Heart left ventricle (tissue), 16 donors: ENCODE results near the gene ADAT1. TPM values are rescaled to one million over a fixed set of nuclear protein-coding genes. Genes with fewer than 3 reads are reported as not detected.

Experiments
- ATAC-seq, 4 donors: fragments of 200-7000 bp; cut with Tn5 transposase; one replicate each; pipeline ENCODE4 v1.9.1; 2020 to 2022; ENCODE audit warnings: moderate library complexity in 4 of 4, mild to moderate bottlenecking in 3 of 4, moderate number of reproducible peaks in 1 of 4
- DNase-seq, 5 donors: peaks; one replicate each; pipeline ENCODE4 v3.0.0-alpha.2; 2020
- H3K27ac ChIP-seq, 12 donors: fragments of 200-600 bp; sonication (generic) in 4 of 12; one replicate each; pipeline versions ENCODE4 v1.5.0 to v1.8.0; 2016 to 2022; ENCODE audit warnings: mild to moderate bottlenecking in 2 of 12
- H3K27me3 ChIP-seq, 9 donors: fragments of 200-600 bp; sonication (generic) in 2 of 9; one replicate each; pipeline versions ENCODE4 v1.5.1 to v1.8.0; 2016 to 2022; ENCODE audit warnings: mild to moderate bottlenecking in 3 of 9
- H3K36me3 ChIP-seq, 9 donors: fragments of 200-600 bp; sonication (generic) in 2 of 9; one replicate each; pipeline versions ENCODE4 v1.5.0 to v1.8.0; 2018 to 2022; ENCODE audit warnings: mild to moderate bottlenecking in 2 of 9
- H3K4me1 ChIP-seq, 12 donors: fragments of 200-600 bp; sonication (generic) in 4 of 12; one replicate each; pipeline versions ENCODE4 v1.5.0 to v1.8.0; 2016 to 2022; ENCODE audit warnings: mild to moderate bottlenecking in 3 of 12
- H3K4me3 ChIP-seq, 12 donors: fragments of 200-600 bp; sonication (generic) in 4 of 12; one replicate each; pipeline versions ENCODE4 v1.5.0 to v1.8.0; 2017 to 2022; ENCODE audit warnings: mild to moderate bottlenecking in 9 of 12, moderate library complexity in 4 of 12
- H3K9me3 ChIP-seq, 12 donors: fragments of 200-600 bp; sonication (generic) in 4 of 12; one replicate each; pipeline versions ENCODE4 v1.5.0 to v1.8.0; 2016 to 2022; ENCODE audit warnings: mild to moderate bottlenecking in 1 of 12
- CTCF ChIP-seq, 12 donors: fragments of 200-600 bp; sonication (generic) in 4 of 12; IDR thresholded peaks; one replicate each; pipeline versions ENCODE4 v1.5.0 to v1.8.0; 2018 to 2022; ENCODE audit warnings: antibody characterized with exemption in 12 of 12, mild to moderate bottlenecking in 5 of 12
- POLR2A ChIP-seq, 2 donors: fragments of 450-650 bp; IDR thresholded peaks; one replicate each; pipeline ENCODE4 v1.6.1; 2017; ENCODE audit warnings: antibody characterized with exemption in 2 of 2, mild to moderate bottlenecking in 2 of 2, moderate library complexity in 2 of 2
- WGBS, 4 donors: extraction: QIAGEN DNeasy Blood & Tissue Kit in 2 of 4; methylation state at CpG; one replicate each; pipeline versions ENCODE4 v1.1.5 to v1.1.7; 2013 to 2018; 5-methylcytosine and 5-hydroxymethylcytosine counted together
- intact Hi-C, 10 donors: fragments of 100-400 bp; cut with DNase I; formaldehyde crosslinking; loops; one replicate each; pipeline versions ENCODE4 v1.11.1 to v1.14.2; 2022
- polyA plus RNA-seq, 2 donors: library from polyadenylated mRNA; stranded (reverse); fragments of 200-250 nt; gene quantifications; one replicate each; pipeline ENCODE4 v1.2.3, GENCODE V29; 2013
- total RNA-seq, 9 donors: library from RNA; depleted of rRNA in 2 of 9; stranded (reverse); fragments of >200 nt in 2 of 9; fragmentation: NEBNext Ultra II Directional in 3 of 9; extraction: Animal tissue kit (Norgen Biotek cat#: 25700) in 3 of 9; gene quantifications; one replicate each; pipeline versions ENCODE4 v1.1.0 to v1.2.4, GENCODE V29; 2016 to 2023
- donor health status: ischemic (EF 13 %, LVEDD 7.1; RV severe dilation, severe dysfunction).
- donor health status: healthy with polysubstance abuse.
- donor health status: DM: no; HTN: yes; CAD: no.
- donor health status: DM: no; HTN: no; CAD: no.
- donor health status: ischemic (EF 25% LVEDD 6.9; RV normal size, moderate dysfunction).
- donor health status: ischemic (EF 25% LVEDD 5.7; RV mildly dilated, moderate dysfunction).
- donor health status: healthy.
- donor health status: DM: yes; HTN: yes; CAD: no.
- donor health status: ischemic (EF 35%, LVEDD 5.7; RV mildly dilated, moderate dysfunction).
- donor health status: nonischemic (EF 11% LVEDD 7.7; RV severe dilation, severe dysfunction).
- donor health status: DM: yes; HTN: yes; CAD: no.
- donor health status: PGD.
- donor health status: ischemic (EF 29% LVEDD 5.4; RV normal size, mild dysfunction).
- donor health status: nonischemic (EF 23%, LVEDD 6.1; RV moderate dilation, normal function).

The ADAT1 gene
- total and polyA plus RNA-seq, 11 donors = 8.0 to 37.5 (median 21.0) TPM

DNA sequence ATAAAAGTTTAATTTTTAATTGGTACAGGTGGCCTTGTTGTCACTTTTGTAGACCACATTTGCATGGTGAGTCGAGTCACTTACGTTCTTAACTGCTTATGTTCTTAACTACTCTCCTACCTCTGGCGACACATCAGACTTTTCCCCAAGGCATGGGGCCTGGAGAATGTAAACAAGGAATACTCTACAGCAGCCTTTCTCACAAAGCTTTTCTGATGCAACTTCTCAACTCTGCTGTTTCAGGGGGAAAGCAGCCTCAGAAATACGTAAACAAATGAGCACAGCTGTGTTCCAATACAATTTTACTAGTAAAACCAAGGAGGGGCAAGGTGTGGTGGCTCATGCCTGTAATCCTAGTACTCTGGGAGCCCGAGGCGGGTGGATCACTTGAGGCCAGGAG is 17.5 kb upstream of the ADAT1 start:
- no peaks in the 10 kb centered on the region for H3K9me3 ChIP-seq
- no peak for TF ChIP-seq POLR2A (IDR thresholded peaks at IDR 0.05)
- TF ChIP-seq CTCF (IDR thresholded peaks at IDR 0.05) = no peak
- H3K27me3 ChIP-seq = no peaks in the 10 kb centered on the region
- intact Hi-C loops = loop anchor here in 1 of 10 donors (10.0 kb wide), 1 partner anchor 124 kb away; no protein-coding TSS in a partner anchor
- no peak for DNase-seq
- 86 to 92% (median 90%) methylated on average over 6 of the region's 6 CpGs for WGBS, 4 donors
- ATAC-seq = no peak
- H3K27ac ChIP-seq = no peak overlapping the region
- H3K36me3 ChIP-seq = peaks cover 0 to 100% (median 93%) of the 10 kb centered on the region in 9 donors
- peaks cover 3 to 18% (median 10%) of the 10 kb centered on the region in 12 donors for H3K4me1 ChIP-seq
- no peak overlapping the region for H3K4me3 ChIP-seq

GRCh38 chr16:75635036-75635435 is 12.0 kb upstream of the ADAT1 start:
- TF ChIP-seq CTCF (IDR thresholded peaks at IDR 0.05) (no peak), POLR2A (IDR thresholded peaks at IDR 0.05) (no peak)
- H3K27me3 ChIP-seq = no peaks in the 10 kb centered on the region
- peaks cover 2 to 100% (median 100%) of the 10 kb centered on the region in 9 donors for H3K36me3 ChIP-seq
- H3K27ac ChIP-seq = no peak overlapping the region
- no peaks in the 10 kb centered on the region for H3K4me1 ChIP-seq
- WGBS, 4 donors = 70 to 91% (median 89%) methylated on average over 3 of the region's 3 CpGs
- DNase-seq = no peak
- no peaks in the 10 kb centered on the region for H3K9me3 ChIP-seq
- H3K4me3 ChIP-seq = no peak overlapping the region
- ATAC-seq = no peak
- intact Hi-C loops = no loop called here

GRCh38 chr16:75632857-75633256 is 9.8 kb upstream of the ADAT1 start:
- ATAC-seq = no peak
- no peak for DNase-seq
- intact Hi-C loops = no loop called here
- Histone ChIP-seq H3K36me3 (peaks cover 2 to 100% (median 100%) of the 10 kb centered on the region in 9 donors), H3K27ac (no peak overlapping the region), H3K27me3 (no peaks in the 10 kb centered on the region), H3K4me3 (no peak overlapping the region), H3K4me1 (peaks cover 0 to 12% (median 0%) of the 10 kb centered on the region in 12 donors), H3K9me3 (no peaks in the 10 kb centered on the region)
- 91 to 95% (median 92%) methylated on average over 8 of the region's 8 CpGs for WGBS, 4 donors
- TF ChIP-seq POLR2A (IDR thresholded peaks at IDR 0.05) (no peak), CTCF (IDR thresholded peaks at IDR 0.05) (no peak)

- H3K27me3 ChIP-seq = no peaks in the 10 kb centered on the region
- ATAC-seq (no peak), DNase-seq (no peak)
- H3K9me3 ChIP-seq = no peaks in the 10 kb centered on the region
- intact Hi-C loops = no loop called here
- 65 to 75% (median 70%) methylated on average over 2 to 3 of the region's 3 CpGs for WGBS, 4 donors
- H3K4me1 ChIP-seq = peaks cover 0 to 20% (median 0%) of the 10 kb centered on the region in 12 donors
- H3K27ac ChIP-seq = no peak overlapping the region
- H3K36me3 ChIP-seq = peaks cover 2 to 100% (median 97%) of the 10 kb centered on the region in 9 donors
- TF ChIP-seq CTCF (IDR thresholded peaks at IDR 0.05) = no peak
- no peak for TF ChIP-seq POLR2A (IDR thresholded peaks at IDR 0.05)
- H3K4me3 ChIP-seq = no peak overlapping the region
Measured at GRCh38 chr16:75630052-75630451, 7.0 kb upstream of the ADAT1 start.
